GM10266 (cell line): Measurements from ENCODE around the gene SETBP1.

ENCODE experiments used
- DNase-seq: peaks from one replicate; pipeline ENCODE4 v3.0.0; 2012; ENCODE audit errors: extremely low spot score
- TF ChIP-seq, protein P1 (sequence below): IDR thresholded peaks from 2 replicates; pipeline ENCODE4 v1.5.1; 2012; ENCODE audit warnings: mild to moderate bottlenecking, low read depth; ENCODE audit not compliant: control insufficient read depth, insufficient read depth; ENCODE audit errors: missing control alignments

SETBP1 gene

DNA sequence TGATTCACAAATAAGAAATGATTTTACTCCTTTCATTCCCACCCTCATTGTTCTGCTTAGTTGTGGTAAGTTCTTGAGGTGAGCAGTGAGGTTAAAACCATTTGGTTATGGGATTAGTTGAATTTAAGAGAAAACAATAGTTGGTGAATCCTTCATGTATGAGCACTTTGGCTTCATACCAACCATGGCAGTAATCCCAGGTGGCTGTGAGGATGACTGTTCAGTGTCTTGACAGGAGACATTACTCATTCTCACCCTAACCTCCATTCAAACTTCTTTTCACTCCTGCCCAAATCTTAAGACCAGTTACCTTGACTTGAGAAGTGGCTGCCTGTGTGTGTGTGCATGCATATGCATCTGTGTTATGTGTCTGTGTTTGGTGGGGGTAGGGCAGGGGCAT, 143.1 kb downstream of the SETBP1 start:
- DNase-seq, result no peak
- TF ChIP-seq, protein P1, sequence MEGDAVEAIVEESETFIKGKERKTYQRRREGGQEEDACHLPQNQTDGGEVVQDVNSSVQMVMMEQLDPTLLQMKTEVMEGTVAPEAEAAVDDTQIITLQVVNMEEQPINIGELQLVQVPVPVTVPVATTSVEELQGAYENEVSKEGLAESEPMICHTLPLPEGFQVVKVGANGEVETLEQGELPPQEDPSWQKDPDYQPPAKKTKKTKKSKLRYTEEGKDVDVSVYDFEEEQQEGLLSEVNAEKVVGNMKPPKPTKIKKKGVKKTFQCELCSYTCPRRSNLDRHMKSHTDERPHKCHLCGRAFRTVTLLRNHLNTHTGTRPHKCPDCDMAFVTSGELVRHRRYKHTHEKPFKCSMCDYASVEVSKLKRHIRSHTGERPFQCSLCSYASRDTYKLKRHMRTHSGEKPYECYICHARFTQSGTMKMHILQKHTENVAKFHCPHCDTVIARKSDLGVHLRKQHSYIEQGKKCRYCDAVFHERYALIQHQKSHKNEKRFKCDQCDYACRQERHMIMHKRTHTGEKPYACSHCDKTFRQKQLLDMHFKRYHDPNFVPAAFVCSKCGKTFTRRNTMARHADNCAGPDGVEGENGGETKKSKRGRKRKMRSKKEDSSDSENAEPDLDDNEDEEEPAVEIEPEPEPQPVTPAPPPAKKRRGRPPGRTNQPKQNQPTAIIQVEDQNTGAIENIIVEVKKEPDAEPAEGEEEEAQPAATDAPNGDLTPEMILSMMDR, result no peak

DNA sequence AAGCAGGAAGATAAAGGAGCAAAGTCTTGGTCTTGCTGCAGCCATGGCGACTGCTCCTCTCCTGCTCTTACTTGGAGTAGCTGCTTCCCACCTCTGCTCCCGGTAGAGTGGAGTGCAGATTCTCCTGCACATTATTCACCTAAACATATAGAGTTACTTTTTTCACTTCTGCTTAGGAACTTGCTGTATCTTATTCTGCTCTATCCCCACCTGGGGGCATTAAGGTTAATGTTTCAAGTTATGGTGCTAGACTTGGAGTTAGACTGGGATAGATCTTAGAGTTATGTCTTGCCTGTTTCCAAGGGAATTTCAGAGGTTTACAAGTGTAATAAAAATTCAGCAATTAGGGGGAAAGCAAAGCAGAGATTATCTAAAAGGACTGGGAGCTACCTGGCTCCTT, 144.2 kb downstream of the SETBP1 start:
- TF ChIP-seq, protein P1, result no peak

DNA sequence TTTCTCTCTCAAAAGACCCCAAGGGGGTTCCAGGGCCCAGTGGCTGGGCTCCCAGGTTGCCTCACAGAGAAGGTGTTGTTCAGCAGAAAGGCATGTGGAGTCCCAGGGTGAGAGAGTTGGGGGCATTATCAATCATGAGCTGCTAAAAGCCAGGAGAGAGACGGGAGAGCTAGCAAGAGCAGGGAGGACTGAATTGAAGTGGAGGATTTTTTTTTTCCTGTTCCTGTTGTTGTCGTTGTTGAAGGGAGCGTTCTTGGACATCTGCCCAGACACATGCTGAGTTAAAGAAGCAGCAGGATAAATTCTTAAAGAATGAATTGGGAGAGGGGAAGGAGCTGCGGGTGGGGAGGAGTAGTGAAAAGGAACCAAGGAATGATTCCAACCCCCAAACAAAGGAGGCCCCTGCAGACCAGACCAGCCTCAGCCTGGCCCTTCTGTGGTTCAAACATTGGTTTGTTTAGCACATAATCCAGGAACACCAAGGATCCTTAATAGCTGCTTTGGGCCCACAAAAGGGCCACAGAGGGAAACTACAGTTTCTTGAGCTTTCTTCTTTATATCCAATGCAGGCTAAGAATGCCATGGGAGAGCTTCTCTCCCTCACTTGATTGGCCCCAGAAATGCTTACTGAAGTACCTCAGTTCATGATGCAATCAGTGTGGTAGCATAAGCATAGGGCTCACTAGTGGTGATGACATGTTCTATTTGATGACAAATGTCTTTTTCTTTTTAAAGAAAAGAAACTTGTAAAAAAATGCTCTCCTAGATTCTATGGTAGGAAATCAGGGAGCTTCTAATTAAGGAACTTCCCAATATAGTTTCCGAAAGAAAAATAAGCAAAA, 146.0 kb downstream of the SETBP1 start:
- TF ChIP-seq, protein P1, result no peak
- no peak for DNase-seq

More for the DNA sequence above, 144.2 kb downstream of the SETBP1 start:
- DNase-seq, result no peak

DNA sequence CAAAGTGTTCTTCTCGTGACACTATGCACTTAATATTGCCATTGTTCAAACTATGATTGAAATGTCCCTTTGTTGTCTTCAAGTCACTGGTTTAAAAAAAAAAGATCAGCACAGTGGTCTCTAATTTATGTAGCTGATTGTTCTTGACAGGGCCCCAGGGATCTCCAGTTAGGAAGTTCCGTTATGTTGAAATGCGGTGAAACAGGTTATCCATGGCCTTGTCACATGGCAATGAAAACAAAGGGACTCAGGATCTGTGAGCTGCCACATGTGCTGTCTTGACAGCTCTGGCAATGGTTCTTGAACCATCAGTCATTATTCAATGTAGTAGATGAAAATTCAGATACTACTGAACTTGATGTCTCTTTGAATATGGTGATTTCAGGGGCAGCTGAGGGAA, 147.4 kb downstream of the SETBP1 start:
- TF ChIP-seq, protein P1, result no peak
- no peak for DNase-seq

DNA sequence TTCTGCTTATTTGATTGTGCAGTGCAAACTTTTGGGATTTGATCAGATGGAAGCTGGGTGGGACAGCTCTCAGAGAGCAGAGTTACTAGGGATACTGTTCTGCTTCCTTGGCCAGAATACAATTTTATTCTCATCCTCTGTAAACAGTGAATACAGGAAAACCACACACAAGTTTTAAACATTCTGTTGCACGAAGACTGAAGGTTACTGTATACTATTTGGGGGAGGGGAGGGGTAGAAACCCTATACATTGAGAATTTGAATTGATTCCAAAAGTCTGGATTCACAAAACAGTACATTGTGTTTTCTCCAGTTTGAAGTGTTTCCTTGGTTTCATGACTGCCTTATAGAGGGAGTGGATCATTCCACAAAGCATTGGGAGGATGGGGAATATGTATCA, 149.9 kb downstream of the SETBP1 start:
- TF ChIP-seq, protein P1, result no peak
- DNase-seq, result no peak

DNA sequence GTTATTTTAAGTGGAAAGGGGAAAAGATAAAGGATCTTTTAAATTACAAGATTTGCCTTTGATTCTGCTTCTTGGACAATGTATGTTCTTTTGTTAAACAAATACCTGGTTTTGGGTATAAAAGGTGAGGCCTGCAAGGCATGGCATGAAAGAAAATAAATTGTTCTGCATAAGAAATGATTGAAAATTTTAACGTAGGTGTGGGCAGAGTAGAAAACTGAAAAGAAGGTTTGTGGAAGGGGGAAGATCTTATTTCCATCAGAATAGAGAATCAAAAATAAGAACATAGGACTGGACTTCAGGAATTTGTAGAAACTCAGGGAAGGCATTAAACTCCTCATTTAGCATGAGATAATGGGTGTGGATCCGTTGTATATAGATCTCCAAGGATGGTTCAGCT, 153.1 kb downstream of the SETBP1 start:
- TF ChIP-seq, protein P1, result no peak
- no peak for DNase-seq

DNA sequence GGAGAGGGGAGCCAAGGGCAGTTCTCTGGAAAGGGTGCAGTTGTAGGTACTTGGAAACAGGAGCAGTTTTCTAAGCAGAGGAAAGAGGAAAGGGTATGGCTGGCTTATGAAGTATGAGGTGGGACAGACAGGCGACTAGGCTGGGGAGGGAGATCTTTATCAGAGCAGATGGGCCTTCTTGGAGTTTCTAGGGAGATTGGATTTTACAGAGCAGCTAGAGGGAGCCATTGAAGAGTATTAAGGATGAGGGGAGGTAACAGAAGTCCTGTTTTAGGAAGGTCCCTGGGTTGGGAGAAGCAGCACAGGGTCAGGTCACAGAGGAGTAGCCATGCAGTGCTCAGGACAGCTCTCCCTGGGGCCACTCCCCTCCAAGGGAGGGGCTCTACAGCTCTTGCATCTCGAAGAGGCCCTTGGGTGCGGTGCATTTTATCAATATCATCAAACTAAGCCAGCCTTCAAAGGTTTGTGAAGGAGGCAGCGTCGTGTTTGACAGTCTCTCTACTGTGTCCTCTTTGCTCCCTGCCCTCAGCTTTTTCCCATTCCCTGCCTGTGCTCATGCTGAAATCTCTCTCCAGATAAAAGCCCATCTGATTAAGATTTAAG, 154.3 kb downstream of the SETBP1 start:
- no peak for DNase-seq
- TF ChIP-seq, protein P1, result no peak
